HG03064 (cell line): ENCODE results near the gene GPSM1.

Experiments used
- ATAC-seq: cut with Tn5 transposase; IDR thresholded peaks from one replicate; pipeline ENCODE4 v1.9.1; 2021; ENCODE audit warnings: low read depth; ENCODE audit not compliant: unreplicated experiment

Gene GPSM1

GRCh38 chr9:136370687-136371532 lies 43.6 kb downstream of the GPSM1 start:
- ATAC-seq = no peak

GRCh38 chr9:136371533-136371880 lies 44.2 kb downstream of the GPSM1 start:
- no peak for ATAC-seq

- no peak for ATAC-seq
Observed at GRCh38 chr9:136372006-136372405, 44.7 kb downstream of the GPSM1 start.

DNA sequence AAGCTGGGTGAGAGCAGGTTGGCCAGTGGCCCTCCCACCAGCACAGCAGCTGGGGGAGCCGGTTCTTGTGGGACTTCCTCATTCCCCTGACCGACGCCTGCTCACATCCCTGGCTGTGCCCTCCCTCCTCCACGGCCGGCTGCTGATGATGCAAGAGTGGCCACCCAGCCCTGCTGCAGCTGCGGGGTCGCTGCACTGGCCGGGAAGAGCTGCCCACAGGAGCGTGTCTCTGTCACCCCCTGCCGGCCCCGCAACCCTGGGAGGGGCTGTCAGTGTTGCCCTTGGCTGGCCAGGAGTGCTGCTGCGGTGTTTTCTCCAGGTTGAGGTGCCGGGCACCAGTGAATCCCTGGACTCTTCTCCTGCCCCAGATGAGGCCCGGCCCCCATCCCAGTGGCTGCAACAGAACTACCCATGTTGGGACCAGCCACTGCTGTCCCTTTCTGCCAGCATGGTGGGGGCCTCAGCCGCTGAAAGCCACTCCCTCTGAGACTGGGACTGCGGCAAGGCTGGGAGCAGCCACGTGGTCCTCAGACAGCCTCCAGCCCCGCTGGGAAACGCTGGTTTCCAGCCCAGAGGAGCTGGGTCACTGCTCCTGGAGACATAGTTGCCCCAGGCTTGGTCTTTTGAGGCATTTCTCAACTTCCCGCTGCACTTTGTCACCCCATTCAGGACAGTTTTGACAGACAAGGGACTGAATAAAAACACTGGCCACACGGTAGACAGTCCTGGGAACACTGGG lies 45.4 kb downstream of the GPSM1 start:
- no peak for ATAC-seq

DNA sequence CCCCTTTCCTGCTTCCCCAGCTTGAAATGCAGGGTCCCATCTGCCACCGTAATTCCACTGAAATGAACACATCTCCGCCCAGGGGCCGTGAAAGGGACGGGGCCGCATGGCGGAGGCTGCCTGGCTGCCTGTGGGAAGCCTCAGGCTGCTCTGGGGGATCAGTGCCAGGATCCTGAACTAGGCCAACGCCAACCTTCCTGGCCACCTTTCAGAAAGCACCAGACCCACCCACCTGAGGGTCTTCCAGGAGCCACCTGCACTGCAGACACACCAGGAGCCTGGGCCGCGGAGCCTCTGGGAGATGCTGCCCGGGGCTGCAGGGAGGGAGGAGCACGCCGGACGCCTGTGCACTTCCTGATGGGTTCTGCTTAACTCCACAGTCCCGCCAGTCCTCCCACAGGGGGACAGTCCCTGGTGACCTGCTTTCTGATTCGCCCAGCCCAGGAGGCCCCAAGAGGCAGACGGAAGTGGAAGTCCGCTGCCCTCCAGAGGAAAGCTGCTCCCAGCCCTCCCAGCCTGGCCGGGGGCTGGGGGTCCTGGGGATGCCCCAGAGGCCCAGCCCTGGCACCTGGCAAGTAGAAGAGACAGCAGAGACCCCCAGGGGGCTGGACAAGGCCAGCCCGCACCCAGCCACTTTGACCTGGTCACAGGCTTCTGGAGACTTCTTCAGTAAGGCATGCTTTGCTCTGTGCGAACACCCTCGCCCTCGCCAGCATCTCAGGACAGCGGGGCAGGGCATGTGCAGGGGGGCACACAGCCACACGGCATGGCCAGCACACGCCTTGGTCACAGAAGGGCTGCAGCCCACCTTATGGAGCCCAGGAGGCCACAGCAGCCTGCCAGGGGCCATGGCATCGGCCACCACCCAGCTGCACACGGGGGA lies 46.2 kb downstream of the GPSM1 start, which contains the start of gene CARD9:
Gene CARD9 (minus strand): TSS at position 370 of the 883 bp plus-strand sequence. CDS start 1,591 bp downstream, outside the sequence.
- no peak for ATAC-seq

GRCh38 chr9:136374183-136374575 lies 46.8 kb downstream of the GPSM1 start:
- ATAC-seq = no peak

GRCh38 chr9:136375096-136375495 lies 47.8 kb downstream of the GPSM1 start:
- no peak for ATAC-seq

GRCh38 chr9:136376457-136376856 lies 49.1 kb downstream of the GPSM1 start:
- no peak for ATAC-seq

GRCh38 chr9:136377341-136378169 lies 50.2 kb downstream of the GPSM1 start:
- no peak for ATAC-seq

- no peak for ATAC-seq
Observed at GRCh38 chr9:136378170-136379002, 51.0 kb downstream of the GPSM1 start.

- ATAC-seq = no peak
Observed at GRCh38 chr9:136379003-136379287, 51.6 kb downstream of the GPSM1 start.

GRCh38 chr9:136379401-136379800 lies 52.1 kb downstream of the GPSM1 start:
- no peak for ATAC-seq

GRCh38 chr9:136379891-136380290 lies 52.6 kb downstream of the GPSM1 start:
- no peak for ATAC-seq

DNA sequence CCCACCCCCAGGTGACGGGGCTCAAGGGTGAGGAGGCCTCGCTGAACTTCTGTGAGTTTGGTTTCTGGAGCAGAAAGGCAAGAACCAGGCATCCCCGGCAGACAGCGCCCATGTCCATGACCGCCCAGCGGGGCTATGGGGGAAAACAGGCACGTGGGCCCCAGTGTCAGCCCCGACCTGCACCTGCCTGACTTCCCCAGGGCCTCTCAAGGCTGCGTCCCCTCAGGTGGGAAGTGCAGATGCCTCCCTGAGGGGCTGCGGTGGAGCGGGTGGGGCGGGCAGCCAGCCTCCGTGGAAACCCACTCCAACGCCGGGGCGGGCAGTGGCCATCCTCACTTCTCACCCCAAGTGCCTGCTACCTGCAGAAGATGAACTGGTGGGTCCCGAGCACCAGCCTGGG lies 53.0 kb downstream of the GPSM1 start:
- no peak for ATAC-seq

DNA sequence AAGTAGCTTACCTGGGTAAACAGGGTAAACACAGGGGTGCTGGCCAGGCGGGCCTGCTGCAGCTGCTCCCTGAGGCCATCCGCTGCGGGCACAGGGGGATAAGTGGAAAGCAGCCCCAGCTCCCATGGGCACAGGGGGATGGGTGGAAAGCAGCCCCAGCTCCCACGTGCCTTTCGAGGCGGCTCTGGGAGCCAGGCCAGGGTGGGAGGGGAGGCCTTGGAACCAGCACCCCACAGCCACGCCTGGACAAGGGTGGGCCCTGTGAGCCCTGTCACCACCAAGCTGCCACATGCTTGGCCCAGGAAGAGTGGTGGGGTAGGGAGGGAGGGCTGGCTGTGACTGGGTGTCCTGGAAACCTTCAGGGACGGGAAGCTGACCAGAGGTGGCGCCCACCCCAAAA lies 54.0 kb downstream of the GPSM1 start:
- ATAC-seq = no peak

DNA sequence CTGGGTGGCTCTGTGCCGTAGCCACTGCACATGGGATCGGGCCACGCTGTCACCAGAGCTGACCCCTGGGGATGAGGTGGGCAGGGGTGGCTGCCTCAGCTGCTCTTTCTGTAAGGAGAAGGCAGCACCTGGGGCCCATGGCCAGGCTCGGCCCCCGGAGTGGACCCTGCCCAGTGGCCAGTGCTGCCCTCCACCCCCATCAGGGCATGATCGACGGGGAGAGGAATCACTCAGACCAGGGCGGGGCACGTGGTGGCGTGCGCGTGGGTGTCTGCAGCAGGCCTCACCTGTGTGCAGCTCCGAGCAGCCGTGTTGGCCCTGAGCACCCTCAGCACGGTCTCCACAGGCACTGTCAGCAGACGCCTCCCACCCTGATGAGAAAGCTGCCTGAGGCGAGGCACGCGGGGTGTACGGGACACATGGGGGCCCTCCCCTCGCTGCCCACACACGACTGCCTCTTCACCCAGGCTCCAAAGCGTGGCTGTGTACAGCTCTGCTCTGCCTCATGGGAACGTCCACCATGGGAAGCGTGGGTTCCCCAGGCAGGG lies 54.7 kb downstream of the GPSM1 start:
- no peak for ATAC-seq

GRCh38 chr9:136383436-136383835 lies 56.1 kb downstream of the GPSM1 start:
- ATAC-seq = no peak

- no peak for ATAC-seq
Observed at GRCh38 chr9:136385015-136385414, 57.7 kb downstream of the GPSM1 start.

- ATAC-seq = no peak
Observed at GRCh38 chr9:136386018-136386417, 58.7 kb downstream of the GPSM1 start.
